Aorta (tissue), 5 donors: Measurements from ENCODE around the gene SKAP2. TPM values are rescaled to one million over a fixed set of nuclear protein-coding genes. Genes with fewer than 3 reads are reported as not detected.

Experiments used
- ATAC-seq: fragments of 200-7000 bp; cut with Tn5 transposase; one replicate; pipeline ENCODE4 v1.9.1; 2022; ENCODE audit warnings: moderate library complexity; ENCODE audit not compliant: low FRiP score
- DNase-seq, 2 donors: peaks; one replicate each; pipeline ENCODE4 v3.0.0-alpha.2; 2020
- H3K27ac ChIP-seq, 2 donors: one replicate each; pipeline ENCODE4 v1.5.1; 2013; ENCODE audit warnings: low read length in 2 of 2, mild to moderate bottlenecking in 2 of 2, moderate library complexity in 2 of 2, control low read depth in 1 of 2, inconsistent platforms in 1 of 2, low read depth in 1 of 2
- H3K27me3 ChIP-seq, 2 donors: one replicate each; pipeline ENCODE4 v1.6.1; 2013; ENCODE audit warnings: control low read depth in 1 of 2, low read length in 1 of 2, mild to moderate bottlenecking in 1 of 2, moderate library complexity in 1 of 2; ENCODE audit not compliant: insufficient read depth in 2 of 2, control insufficient read depth in 1 of 2
- H3K36me3 ChIP-seq, 2 donors: one replicate each; pipeline ENCODE4 v1.6.1; 2013; ENCODE audit warnings: control low read depth in 1 of 2, low read length in 1 of 2, mild to moderate bottlenecking in 1 of 2; ENCODE audit not compliant: insufficient read depth in 2 of 2, control insufficient read depth in 1 of 2
- H3K4me1 ChIP-seq, 2 donors: one replicate each; pipeline ENCODE4 v1.6.1; 2013; ENCODE audit warnings: low read length in 2 of 2, control low read depth in 1 of 2, mild to moderate bottlenecking in 1 of 2, moderate library complexity in 1 of 2; ENCODE audit not compliant: insufficient read depth in 2 of 2, control insufficient read depth in 1 of 2
- H3K4me3 ChIP-seq, 2 donors: one replicate each; pipeline ENCODE4 v1.5.1; 2013; ENCODE audit warnings: low read length in 2 of 2, control low read depth in 1 of 2, mild to moderate bottlenecking in 1 of 2
- H3K9me3 ChIP-seq: one replicate; pipeline ENCODE4 v1.6.1; 2013; ENCODE audit warnings: mild to moderate bottlenecking, low read length; ENCODE audit not compliant: control insufficient read depth
- WGBS, 2 donors: extraction: QIAGEN DNeasy Blood & Tissue Kit; methylation state at CpG; one replicate each; pipeline ENCODE4 v1.1.7; 2013; 5-methylcytosine and 5-hydroxymethylcytosine counted together
- intact Hi-C, 2 donors: fragments of 100-400 bp; cut with DNase I; formaldehyde crosslinking; loops; one replicate each; pipeline versions ENCODE4 v1.14.2 to v1.15.0; 2022
- polyA plus RNA-seq, 2 donors: library from polyadenylated mRNA; stranded (reverse); fragments of 200-250 nt; gene quantifications; one replicate each; pipeline ENCODE4 v1.2.3, GENCODE V29; 2013
- total RNA-seq, 2 donors: library from RNA; stranded (reverse); fragmentation: NEBNext Ultra II Directional; extraction: Animal tissue kit (Norgen Biotek cat#: 25700); gene quantifications; one replicate each; pipeline ENCODE4 v1.2.1, GENCODE V29; 2021
- donor health status: healthy with polysubstance abuse.
- donor health status: Bipolar disorder and iron deficiency.
- donor health status: DM: no; HTN: no; CAD: no.
- donor health status: DM: no; HTN: no; CAD: no.
- donor health status: DM: yes; HTN: yes; CAD: no.

SKAP2 gene
- total and polyA plus RNA-seq, 4 donors = 11.4 to 48.5 (median 27.9) TPM

GRCh38 chr7:26655781-26656180, 208.6 kb downstream of the SKAP2 start:
- H3K4me3 ChIP-seq = no peak overlapping the region
- no peak overlapping the region for H3K27ac ChIP-seq
- ATAC-seq (no peak), DNase-seq (no peak)
- H3K36me3 ChIP-seq = no peaks in the 10 kb centered on the region
- no peaks in the 10 kb centered on the region for H3K9me3 ChIP-seq
- 88 to 95% methylated on average over 2 of the region's 2 CpGs for WGBS, 2 donors
- intact Hi-C loops = loop anchor here in 1 of 2 donors (10.0 kb wide), 1 partner anchor 571 kb away; no protein-coding TSS in a partner anchor
- no peaks in the 10 kb centered on the region for H3K4me1 ChIP-seq
- H3K27me3 ChIP-seq = no peaks in the 10 kb centered on the region

GRCh38 chr7:26653430-26654399, 210.7 kb downstream of the SKAP2 start:
- Histone ChIP-seq H3K27ac (no peak overlapping the region), H3K27me3 (no peaks in the 10 kb centered on the region), H3K9me3 (no peaks in the 10 kb centered on the region), H3K4me3 (no peak overlapping the region), H3K36me3 (no peaks in the 10 kb centered on the region), H3K4me1 (no peaks in the 10 kb centered on the region)
- intact Hi-C loops = loop anchor here in 1 of 2 donors (10.0 kb wide), 1 partner anchor 569 kb away; no protein-coding TSS in a partner anchor
- DNase-seq (no peak), ATAC-seq (no peak)
- 40 to 41% methylated on average over 8 of the region's 8 CpGs for whole genome bisulfite sequencing, 2 donors

GRCh38 chr7:26652401-26653100, 211.8 kb downstream of the SKAP2 start:
- Histone ChIP-seq H3K9me3 (no peaks in the 10 kb centered on the region), H3K27ac (no peak overlapping the region), H3K4me1 (no peaks in the 10 kb centered on the region), H3K27me3 (no peaks in the 10 kb centered on the region), H3K36me3 (no peaks in the 10 kb centered on the region), H3K4me3 (no peak overlapping the region)
- intact Hi-C loops = loop anchor here in 1 of 2 donors (10.0 kb wide), 1 partner anchor 568 kb away; no protein-coding TSS in a partner anchor
- WGBS, 2 donors = 81 to 84% methylated on average over 8 of the region's 8 CpGs
- ATAC-seq (no peak), DNase-seq (no peak)

- WGBS, 2 donors = 74 to 81% methylated on average over 2 of the region's 2 CpGs
- ATAC-seq (no peak), DNase-seq (no peak)
- Histone ChIP-seq H3K4me1 (no peaks in the 10 kb centered on the region), H3K36me3 (no peaks in the 10 kb centered on the region), H3K4me3 (no peak overlapping the region), H3K27me3 (no peaks in the 10 kb centered on the region), H3K27ac (no peak overlapping the region), H3K9me3 (no peaks in the 10 kb centered on the region)
- intact Hi-C loops = loop anchor here in 1 of 2 donors (10.0 kb wide), 1 partner anchor 565 kb away; no protein-coding TSS in a partner anchor
Observed at GRCh38 chr7:26650103-26650502, 214.3 kb downstream of the SKAP2 start.

- no peaks in the 10 kb centered on the region for H3K4me1 ChIP-seq
- H3K27ac ChIP-seq = no peak overlapping the region
- WGBS, 2 donors = 88 to 89% methylated on average over 3 of the region's 3 CpGs
- H3K36me3 ChIP-seq = no peaks in the 10 kb centered on the region
- H3K27me3 ChIP-seq = no peaks in the 10 kb centered on the region
- ATAC-seq (no peak), DNase-seq (no peak)
- intact Hi-C loops = no loop called here
- H3K4me3 ChIP-seq = no peak overlapping the region
- H3K9me3 ChIP-seq = no peaks in the 10 kb centered on the region
Observed at GRCh38 chr7:26649388-26649787, 215.0 kb downstream of the SKAP2 start.

- no peaks in the 10 kb centered on the region for H3K9me3 ChIP-seq
- H3K4me1 ChIP-seq = no peaks in the 10 kb centered on the region
- H3K36me3 ChIP-seq = no peaks in the 10 kb centered on the region
- intact Hi-C loops = no loop called here
- ATAC-seq (no peak), DNase-seq (no peak)
- no peak overlapping the region for H3K4me3 ChIP-seq
- no peaks in the 10 kb centered on the region for H3K27me3 ChIP-seq
- H3K27ac ChIP-seq = no peak overlapping the region
- WGBS, 2 donors = 66 to 68% methylated on average over 2 of the region's 2 CpGs
Observed at GRCh38 chr7:26648554-26648953, 215.8 kb downstream of the SKAP2 start.

GRCh38 chr7:26646336-26647048, 217.9 kb downstream of the SKAP2 start:
- no peak for DNase-seq
- WGBS, 2 donors = 72 to 77% methylated on average over 7 of the region's 7 CpGs
- no peaks in the 10 kb centered on the region for H3K9me3 ChIP-seq
- intact Hi-C loops = no loop called here
- H3K27ac ChIP-seq = no peak overlapping the region
- ATAC-seq = no peak
- H3K4me1 ChIP-seq = no peaks in the 10 kb centered on the region
- no peaks in the 10 kb centered on the region for H3K36me3 ChIP-seq
- H3K4me3 ChIP-seq = no peak overlapping the region
- H3K27me3 ChIP-seq = no peaks in the 10 kb centered on the region

- intact Hi-C loops = no loop called here
- H3K36me3 ChIP-seq = no peaks in the 10 kb centered on the region
- H3K27me3 ChIP-seq = no peaks in the 10 kb centered on the region
- H3K4me3 ChIP-seq = no peak overlapping the region
- no peak for ATAC-seq
- no peaks in the 10 kb centered on the region for H3K9me3 ChIP-seq
- WGBS, 2 donors = 84 to 86% methylated on average over 6 of the region's 6 CpGs
- DNase-seq = no peak
- no peaks in the 10 kb centered on the region for H3K4me1 ChIP-seq
- no peak overlapping the region for H3K27ac ChIP-seq
Observed at GRCh38 chr7:26645121-26645520, 219.3 kb downstream of the SKAP2 start.
